GM19025 (cell line): ENCODE results near the gene RNF146.
"Not testable (repeated sequence)": the region's sequence is repeated elsewhere in the genome, so short reads cannot be mapped to it uniquely, and the experiment has no call there.

ENCODE experiments used
- ATAC-seq: cut with Tn5 transposase; IDR thresholded peaks from one replicate; pipeline ENCODE4 v1.9.1; 2021; ENCODE audit warnings: mild to moderate bottlenecking, low read depth, moderate library complexity; ENCODE audit not compliant: unreplicated experiment

The RNF146 gene

DNA sequence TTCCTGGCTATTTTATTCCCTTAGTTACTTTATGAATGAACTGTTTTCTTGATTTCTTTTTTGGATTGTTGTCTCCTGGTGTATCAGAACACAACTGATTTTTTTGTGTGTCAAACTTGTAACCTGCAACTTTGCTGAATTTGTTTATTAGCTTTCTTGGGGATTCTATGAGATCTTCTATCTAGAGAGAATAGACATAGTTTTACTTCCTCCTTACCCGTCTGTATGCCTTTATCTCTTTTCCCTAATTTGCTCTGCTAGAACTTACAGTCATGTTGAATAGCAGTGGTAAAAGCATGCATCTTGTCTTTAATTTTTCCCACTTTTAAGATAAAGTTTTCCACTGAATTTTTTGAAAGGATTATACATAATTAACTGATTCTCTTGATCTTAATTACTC is 13.2 kb downstream of the RNF146 start:
- no peak for ATAC-seq

DNA sequence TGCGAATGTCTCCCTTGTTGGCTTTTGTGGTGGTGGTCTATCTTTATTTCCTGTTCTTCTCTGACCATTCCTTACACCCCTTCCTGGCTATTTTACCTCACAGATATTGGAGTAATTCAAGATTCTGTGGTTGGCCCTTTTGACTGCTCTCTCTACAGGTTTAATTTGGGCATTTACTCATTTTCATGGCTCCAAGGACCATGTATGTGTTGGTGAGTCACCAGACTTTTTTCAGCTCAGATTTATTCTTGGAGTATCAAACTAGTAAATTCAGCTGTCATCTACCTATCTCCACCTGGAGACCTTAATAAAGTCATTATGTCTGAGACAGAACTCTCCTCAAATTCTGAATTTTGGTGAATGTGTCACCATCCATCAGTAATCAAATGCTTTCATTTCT is 15.5 kb downstream of the RNF146 start:
- ATAC-seq: no peak

DNA sequence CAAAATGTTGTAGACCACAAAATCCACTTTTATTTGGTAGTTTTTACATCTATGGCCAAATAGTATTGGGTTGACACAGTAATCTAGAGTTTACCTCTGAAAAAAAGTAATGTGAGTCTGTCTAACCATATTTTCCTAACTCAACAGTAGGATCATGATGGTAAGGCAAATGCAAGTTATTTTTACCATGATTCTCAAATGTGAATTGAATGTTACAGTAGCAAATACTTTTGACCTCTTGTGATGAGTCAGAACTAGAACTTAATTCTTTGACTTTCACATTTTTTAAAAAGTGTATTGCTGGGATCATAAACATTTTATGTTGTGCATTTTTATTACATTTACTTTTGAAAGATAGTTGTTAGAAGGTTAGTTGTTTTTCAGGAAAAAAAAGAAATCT is 22.0 kb downstream of the RNF146 start:
- no peak for ATAC-seq

DNA sequence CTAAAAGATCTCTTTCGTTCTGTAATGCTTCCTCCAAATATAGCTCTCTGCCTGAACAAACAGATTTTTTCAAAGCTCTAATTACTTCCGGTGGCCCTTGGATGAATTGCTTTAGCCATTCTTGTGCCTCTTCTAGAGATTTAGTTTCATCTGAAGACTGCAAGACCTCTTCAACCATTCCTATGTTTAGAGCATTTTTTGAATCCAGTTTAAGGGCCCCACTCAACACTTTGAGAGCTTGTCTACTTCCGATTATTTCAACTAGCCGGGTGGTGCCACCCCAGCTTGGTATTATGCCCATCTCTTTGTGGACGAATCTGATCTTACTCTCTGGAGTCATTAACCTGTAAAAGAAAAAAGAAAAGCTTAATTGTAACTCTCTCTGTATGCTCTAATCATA is 23.3 kb downstream of the RNF146 start:
- no peak for ATAC-seq

DNA sequence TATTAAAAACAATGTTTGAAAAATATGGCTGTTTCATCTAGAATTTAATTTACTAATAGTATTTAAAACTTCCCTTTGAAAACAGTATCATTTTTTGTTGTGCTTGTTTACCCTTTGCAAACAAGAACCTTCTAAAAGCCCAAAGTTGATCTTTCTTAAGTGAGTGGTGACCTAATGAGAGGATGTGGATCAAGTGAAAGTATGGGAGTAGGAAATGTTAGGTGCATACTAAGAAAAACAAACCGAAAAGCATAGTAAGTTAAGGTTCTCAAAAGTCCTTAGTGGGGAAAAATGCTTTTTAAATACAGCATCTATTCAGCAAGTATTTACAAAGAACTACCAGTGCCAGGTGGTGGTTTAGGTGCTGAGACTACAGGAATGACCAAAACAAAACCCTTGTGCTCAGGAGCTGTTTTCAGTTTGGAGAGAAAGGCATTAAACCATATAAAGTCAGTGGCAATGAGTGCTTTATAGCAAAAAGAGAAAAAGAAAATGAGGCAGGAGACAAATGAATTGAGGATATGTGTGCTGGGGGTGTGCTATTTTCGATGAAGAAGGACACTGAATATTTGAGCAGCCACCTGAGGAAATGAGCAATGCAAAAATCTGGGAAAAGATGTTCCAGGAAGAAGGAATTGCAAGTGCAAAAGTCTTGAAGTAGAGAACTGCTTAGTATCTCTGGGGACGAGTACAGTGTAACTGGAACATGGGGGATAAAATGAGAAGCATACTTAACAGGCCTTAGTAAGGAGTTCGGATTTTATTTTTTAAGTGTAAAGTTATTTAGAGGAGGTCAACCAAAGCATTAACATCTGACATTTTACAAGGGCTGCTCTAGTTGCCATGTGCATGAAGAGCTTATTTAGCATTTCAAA is 24.0 kb downstream of the RNF146 start:
- ATAC-seq: no peak

DNA sequence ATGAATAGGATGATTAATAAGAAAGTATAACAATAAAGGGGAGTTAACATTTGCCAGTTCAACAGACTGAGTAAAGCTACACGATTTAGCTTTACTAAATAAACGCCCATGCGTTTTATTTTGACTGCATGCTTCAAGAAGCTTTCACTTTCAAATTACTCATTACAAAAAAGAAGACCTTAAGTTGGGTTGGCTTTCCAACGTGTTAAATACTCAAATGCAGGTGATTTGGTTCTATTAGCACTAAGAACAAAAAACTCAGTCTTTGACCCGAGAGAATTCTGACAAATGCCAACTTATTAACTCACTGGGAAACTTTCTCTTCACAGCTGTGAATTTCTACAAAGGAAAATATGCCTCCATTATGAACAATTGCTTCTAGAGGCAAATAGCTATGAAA is 24.8 kb downstream of the RNF146 start:
- peak; percentile 78 for ATAC-seq

DNA sequence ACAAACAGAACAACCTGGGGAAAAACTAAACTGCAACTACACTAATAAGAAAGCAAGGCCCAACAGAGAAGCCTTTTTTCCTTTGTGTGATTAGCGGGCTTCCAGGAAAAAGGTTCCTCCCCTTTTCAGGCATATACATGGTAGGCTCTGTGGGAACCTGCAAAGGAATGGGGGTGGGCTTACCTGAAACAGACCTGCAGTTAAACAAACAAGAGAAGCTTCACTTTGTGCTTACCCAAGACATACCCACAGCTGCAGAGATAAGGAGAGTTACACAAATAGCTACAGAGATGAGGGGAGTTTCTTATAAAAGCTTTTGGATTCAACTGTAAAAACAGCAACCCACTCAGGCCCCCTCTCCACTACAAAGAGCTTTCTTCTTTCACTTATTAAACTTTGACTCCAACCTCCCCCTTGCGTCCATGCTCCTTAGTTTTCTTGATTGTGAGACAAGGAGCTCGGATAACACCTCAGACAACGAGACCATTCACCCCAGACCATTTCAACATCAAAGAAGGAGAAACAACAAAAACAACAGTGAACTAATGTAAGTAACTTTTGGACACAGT is 30.9 kb downstream of the RNF146 start:
- ATAC-seq: no peak

DNA sequence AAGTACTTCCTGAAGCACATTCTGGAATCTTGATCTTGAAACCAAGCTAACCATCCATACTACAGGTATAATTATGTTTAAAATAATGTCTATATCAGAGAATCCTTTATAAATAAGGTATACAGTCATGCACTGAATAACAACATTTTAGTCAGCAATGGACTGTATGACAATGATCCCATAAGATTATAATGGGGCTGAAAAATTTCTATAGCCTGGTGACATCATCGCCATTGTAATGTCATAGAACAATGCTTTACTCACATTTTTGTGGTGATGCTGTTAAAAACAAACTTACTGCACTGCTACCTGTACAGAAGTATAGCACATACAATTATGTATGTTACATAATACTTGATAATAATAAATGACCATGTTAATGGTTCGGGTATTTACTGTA is 31.8 kb downstream of the RNF146 start:
- ATAC-seq: no peak

DNA sequence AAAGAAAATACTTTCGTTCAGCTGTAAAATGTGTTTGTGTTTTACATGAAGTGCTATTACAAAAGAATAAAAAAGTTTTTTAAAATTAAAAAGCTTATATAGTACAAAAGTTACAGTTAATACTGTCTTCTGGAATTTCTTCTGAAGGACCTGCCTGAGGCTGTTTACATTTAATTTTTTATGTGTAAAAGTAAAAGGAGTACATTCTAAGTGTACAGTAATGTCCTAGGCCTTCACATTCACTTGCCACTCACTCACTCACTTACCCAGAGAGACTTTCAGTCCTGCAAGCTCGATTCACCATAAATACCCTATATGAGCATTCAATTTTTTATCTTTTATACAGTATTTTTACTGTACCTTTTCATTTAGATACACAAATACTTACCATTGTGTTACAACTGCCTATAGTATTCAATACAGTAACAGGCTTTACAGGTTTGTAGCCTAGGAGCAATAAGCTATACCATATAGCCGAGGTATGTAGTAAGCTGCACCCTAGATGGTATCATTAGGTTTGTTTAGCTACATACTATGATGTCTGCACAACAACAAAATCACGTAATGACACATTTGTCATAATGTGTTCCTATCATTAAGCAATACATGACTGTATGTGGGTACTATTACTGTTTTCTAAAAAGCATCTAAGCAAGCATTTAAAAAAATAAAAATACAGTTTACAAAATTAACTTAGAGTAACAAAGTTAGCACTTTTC is 33.0 kb downstream of the RNF146 start:
- no peak for ATAC-seq

DNA sequence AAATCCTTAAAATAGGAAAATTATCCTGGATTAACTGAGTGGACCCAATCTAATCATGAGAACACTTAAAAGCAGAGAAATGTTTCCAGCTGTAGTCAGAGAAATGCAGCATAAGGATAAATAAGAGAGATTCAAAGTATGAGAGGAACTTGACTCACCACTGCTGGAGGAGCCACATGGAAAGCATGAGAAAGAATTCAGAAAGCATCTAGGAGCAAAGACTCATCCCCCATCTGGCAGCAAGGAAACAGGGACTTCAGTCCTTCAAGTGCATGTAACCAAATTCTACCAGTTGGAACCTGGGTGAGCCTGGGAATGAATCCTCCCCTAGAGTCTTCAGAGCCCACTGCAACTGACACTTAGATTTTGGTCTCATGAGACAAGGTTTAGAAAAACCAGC is 33.7 kb downstream of the RNF146 start:
- ATAC-seq: no peak

DNA sequence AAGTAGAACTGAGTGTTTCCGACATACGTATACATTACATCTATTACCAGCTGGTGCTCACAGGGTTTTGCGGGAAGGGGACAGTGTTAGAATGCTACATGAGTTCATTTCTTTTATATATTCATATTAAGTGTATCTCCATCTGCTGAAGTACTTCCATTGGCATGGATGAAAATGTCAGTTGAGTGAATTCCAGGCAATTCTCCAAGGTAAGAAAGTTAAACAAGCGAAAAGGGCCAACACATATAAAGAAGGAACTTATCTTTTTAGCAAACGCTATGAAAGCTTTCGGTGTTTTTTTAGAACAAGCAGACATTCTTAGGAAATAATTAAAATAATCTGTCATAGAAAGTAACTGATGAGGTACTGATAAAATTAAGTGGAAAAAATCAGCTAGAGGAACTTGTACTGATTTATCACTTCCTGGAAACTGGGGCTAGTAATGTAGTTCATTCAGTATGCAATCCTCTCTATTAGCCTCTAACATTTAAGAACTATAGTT is 34.6 kb downstream of the RNF146 start:
- ATAC-seq: no peak

DNA sequence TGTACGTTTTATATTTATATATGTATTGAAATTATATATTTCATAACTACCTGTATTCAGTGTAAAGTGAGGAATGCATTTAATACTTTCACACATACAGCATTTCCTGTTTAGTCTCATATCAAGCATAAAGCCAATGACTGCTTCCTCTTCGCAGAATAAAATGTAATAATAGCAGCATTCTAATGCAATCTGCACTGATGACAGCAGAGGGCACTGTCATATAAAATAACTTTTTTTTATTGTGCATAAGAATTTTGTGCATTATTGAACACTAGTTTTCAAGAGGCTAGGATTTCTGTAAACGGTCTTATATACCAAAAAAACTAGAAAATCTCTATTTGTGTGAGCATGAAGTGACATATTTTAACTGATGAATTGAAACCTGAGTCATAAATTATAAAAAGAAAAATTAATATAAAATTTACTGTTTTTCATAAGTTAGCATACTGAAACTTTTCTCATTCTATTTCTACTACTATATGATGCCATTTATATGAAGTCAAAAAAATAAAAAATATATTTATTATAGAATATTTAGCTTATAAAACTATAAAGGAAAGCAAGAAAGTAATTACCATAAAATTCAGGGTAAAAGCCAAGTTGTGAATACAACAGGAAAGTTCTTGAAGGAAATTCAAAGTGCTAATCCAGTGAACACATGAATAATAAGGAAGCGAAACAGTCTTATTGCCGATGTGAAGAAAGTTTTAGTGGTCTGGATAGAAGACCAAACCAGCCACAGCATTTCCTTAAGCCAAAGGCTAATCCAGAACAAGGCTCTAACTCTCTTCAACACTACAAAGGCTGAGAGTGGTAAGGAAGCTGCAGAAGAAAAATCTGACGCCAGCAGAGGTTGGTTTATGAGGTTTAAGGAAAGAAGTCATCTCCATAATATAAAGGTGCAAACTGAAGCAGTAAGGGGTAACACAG is 36.3 kb downstream of the RNF146 start:
- ATAC-seq: no peak

DNA sequence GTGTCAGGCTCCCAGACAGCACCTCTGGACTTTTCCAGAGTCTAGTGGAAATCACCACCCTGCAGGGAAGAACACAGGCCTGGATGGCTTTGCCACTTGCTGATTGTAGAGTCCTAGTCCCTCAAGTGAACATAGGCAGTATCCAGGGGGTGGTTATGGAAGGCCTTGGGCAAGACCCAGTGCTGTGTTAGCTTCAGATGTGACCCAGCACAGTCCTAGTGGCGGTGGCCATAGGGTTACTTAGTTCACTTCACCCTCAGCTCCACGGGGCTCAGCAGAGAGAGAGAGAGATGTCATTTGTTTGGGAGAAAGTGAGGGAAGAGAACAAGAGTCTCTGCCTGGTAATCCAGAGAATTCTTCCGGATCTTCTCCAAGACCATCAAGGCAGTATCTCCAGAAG is 37.3 kb downstream of the RNF146 start:
- ATAC-seq: no peak

DNA sequence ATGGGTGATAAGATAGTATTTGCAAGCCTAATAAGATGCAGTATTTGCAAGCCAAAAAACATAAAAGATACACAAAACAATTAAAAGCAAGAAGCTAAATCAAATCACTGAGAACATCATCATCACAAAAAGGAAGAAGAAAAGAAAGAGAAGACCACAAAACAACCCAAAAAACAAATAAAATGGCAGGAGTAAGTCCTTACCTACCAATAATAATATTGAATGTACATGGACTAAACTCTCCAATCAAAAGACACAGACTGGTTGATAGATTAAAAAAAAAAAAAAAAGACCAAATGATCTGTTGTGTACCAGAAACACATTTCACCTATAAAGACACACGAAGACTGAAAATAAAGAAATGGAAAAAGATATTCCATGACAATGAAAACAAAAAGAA is 39.1 kb downstream of the RNF146 start:
- no peak for ATAC-seq

DNA sequence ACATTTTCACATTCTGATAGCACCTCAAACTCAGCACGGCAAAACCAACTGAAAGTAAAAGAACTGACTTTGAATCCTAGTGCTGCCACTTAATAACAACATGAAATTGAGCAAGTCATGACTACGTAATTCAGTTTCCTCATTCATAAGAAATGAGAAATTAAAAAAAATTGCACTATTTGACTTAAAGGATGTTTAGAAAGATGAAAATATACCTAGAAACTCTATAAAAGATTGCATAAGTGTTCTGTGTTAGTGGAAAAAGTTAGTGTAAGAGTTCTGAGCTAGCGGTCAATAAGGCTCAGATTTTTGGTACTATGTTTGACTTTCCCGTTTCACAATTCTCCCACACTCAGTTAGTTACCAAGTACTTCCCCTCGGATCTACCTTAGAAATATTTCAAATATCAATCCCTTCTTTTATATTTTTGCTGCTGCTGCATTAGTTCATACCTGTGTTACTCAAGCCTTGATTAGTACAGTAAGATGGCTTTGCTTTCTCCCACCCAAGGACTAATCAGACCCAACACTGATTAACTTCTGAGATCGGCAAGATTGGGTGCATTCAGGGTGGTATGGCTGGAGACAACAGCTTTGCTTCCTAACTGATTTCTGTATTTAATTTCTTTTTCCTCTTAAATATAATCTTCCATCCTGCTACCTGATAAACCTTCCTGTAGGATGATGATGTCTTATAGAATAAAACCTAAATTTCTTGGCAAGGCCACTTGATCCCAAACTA is 50.9 kb downstream of the RNF146 start:
- ATAC-seq: no peak

DNA sequence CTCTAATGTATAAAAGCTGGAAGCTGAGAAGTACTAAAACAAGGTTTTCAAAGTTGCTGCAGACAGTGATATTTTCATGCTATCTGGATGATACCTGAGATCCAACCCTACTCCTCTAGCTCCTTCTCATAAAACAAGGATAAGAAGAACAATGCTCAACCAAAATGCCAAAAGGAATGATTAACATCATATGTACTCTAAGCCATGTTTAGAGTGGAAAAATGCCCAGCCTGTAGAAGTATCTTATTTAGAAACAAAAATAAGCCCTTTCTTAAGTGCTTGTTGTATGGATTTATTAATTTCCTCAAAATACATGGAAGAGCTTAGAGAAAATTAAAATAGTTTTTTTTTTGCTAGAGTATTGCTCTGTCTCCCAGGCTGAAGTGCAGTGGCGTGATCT is 53.0 kb downstream of the RNF146 start:
- ATAC-seq: no peak

DNA sequence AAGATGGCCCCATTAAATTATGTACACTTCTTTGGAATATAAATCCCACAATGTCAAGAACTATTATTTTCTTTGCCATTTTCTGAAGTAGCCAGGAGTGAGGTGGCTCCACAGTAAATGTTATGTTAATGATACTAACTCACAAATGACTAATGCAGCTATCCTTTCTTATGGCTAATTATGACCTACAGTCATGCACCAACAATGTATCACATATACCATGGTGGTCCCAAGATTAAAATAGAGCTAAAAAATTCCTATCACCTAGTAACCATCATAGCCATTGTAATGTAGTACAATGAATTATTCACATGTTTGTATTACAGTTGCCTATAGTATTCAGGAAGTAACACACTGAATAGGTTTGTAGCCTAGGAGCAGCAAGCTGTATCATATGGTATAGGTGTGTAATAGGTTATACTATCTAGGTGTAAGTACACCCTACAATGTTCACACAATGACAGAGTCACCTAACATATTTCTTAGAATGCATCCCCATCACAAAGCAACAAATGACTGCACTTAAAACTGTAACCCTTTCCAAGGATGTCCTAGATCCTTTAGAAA is 61.5 kb downstream of the RNF146 start:
- no peak for ATAC-seq

DNA sequence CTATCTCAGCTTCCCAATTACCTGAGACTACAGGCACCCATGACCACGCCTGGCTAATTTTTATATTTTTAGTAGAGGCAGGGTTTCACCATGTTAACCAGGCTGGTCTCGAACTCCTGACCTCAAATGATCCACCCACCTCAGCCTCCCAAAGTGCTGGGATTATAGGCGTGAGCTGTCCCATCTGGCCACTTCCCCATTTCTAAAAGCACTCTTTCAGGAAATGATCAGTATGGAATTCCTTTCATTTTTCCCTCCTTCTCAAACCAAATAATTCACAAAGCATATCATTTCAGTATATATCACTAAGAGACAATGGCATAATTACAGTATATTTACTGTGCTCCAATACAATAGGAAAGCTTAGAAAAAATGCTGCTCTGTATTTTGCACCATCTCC is 64.6 kb downstream of the RNF146 start:
- ATAC-seq: not testable (repeated sequence)

DNA sequence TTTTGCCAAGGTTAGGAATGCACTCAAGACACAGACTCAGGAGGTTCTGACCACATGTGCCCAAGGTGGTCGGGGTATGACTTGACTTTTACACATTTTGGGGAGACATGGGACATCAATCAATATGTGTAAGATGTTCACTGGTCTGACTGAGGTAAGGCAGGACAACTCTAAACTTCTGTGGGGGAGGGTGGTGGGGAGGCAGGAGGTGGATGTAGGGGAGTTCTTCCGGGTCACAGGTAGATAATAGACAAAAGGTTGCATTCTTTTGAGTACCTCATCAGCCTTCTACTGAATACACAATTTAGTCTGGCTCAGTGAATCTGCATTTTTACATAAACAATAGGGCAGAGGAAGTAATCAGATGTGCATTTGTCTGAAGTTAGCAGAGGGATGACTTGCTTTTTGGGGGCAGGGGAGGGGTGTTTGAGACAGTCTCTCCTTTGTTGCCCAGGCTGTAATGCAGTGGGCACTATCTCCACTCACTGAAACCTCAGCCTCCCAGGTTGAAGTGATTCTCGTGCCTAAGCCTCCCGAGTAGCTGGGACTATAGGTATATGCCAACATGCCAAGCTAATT is 65.8 kb downstream of the RNF146 start:
- no peak for ATAC-seq
